Mammary epithelial cell (primary cell): Measurements from ENCODE around the gene RHCE.

ENCODE experiments used
- EZH2 ChIP-seq: IDR thresholded peaks from 2 replicates; pipeline ENCODE4 v1.6.1; 2012; ENCODE audit warnings: low read length, inconsistent platforms, borderline replicate concordance
- TF ChIP-seq, protein P1 (sequence below), 2 donors: IDR thresholded peaks in 1 of 2; conservative IDR thresholded peaks in 1 of 2; 2 replicates each; pipeline ENCODE4 v1.5.1; 2011 to 2012; ENCODE audit warnings: inconsistent platforms in 2 of 2, low read length in 2 of 2, mild to moderate bottlenecking in 2 of 2, control low read depth in 1 of 2, low read depth in 1 of 2; ENCODE audit not compliant: insufficient read depth in 1 of 2; ENCODE audit errors: extremely low read depth in 1 of 2

GRCh38 chr1:25467193-25467592 lies 46.6 kb upstream of the RHCE start:
- TF ChIP-seq, protein P1, sequence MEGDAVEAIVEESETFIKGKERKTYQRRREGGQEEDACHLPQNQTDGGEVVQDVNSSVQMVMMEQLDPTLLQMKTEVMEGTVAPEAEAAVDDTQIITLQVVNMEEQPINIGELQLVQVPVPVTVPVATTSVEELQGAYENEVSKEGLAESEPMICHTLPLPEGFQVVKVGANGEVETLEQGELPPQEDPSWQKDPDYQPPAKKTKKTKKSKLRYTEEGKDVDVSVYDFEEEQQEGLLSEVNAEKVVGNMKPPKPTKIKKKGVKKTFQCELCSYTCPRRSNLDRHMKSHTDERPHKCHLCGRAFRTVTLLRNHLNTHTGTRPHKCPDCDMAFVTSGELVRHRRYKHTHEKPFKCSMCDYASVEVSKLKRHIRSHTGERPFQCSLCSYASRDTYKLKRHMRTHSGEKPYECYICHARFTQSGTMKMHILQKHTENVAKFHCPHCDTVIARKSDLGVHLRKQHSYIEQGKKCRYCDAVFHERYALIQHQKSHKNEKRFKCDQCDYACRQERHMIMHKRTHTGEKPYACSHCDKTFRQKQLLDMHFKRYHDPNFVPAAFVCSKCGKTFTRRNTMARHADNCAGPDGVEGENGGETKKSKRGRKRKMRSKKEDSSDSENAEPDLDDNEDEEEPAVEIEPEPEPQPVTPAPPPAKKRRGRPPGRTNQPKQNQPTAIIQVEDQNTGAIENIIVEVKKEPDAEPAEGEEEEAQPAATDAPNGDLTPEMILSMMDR (conservative IDR thresholded peaks at IDR 0.05 in 1 of 2, IDR thresholded peaks at IDR 0.05 in 1 of 2; ENCODE audit: extremely low read depth in 1 of 2, insufficient read depth in 1 of 2, low read depth in 1 of 2, low read length in 2 of 2) = no peak
- TF ChIP-seq EZH2 = no peak
